K562 (cell line): ENCODE data around the gene ANGEL2. TPM values are rescaled to one million over a fixed set of nuclear protein-coding genes. Genes with fewer than 3 reads are reported as not detected.

Experiments used
- CBX8 ChIP-seq: fragments of 200-600 bp; sonication (generic); IDR thresholded peaks from 2 replicates; pipeline ENCODE4 v1.6.1; 2012; ENCODE audit warnings: borderline replicate concordance, mixed run types, low read depth, mild to moderate bottlenecking, moderate library complexity, mixed read lengths, low read length, control low read depth, inconsistent platforms; ENCODE audit not compliant: poor library complexity, severe bottlenecking; ENCODE audit errors: extremely low read depth
- KDM1A ChIP-seq, 2 experiments: fragments of 450-650 bp; IDR thresholded peaks; 2 replicates each; pipeline ENCODE4 v1.6.1; 2016; ENCODE audit warnings: mild to moderate bottlenecking in 2 of 2
- KHSRP ChIP-seq: fragments of 450-650 bp; IDR thresholded peaks from 2 replicates; pipeline ENCODE4 v1.6.1; 2017
- LEF1 ChIP-seq: fragments of 450-650 bp; IDR thresholded peaks from 2 replicates; pipeline ENCODE4 v1.6.1; 2016; ENCODE audit warnings: mild to moderate bottlenecking
- MEF2A ChIP-seq: IDR thresholded peaks from 2 replicates; pipeline ENCODE4 v1.6.1; 2011; ENCODE audit warnings: low read depth, mild to moderate bottlenecking, low read length, moderate library complexity; ENCODE audit not compliant: control insufficient read depth
- MIER1 ChIP-seq: fragments of 450-650 bp; IDR thresholded peaks from 2 replicates; pipeline ENCODE4 v1.6.1; 2016; ENCODE audit warnings: antibody characterized with exemption, mild to moderate bottlenecking, low read depth
- NFRKB ChIP-seq: fragments of 450-650 bp; IDR thresholded peaks from 2 replicates; pipeline ENCODE4 v1.6.1; 2016; ENCODE audit warnings: low read depth
- POLR3G ChIP-seq: IDR thresholded peaks from 2 replicates; pipeline ENCODE4 v1.6.1; 2011; ENCODE audit not compliant: insufficient read length, insufficient replicate concordance; ENCODE audit errors: extremely low read depth
- ZNF224 ChIP-seq: sonication (generic); formaldehyde crosslinking; IDR thresholded peaks from 2 replicates; pipeline ENCODE4 v1.8.0; 2022; ENCODE audit warnings: mild to moderate bottlenecking, missing genetic modification reagents
- ZNF717 ChIP-seq: fragments of 250-450 bp; sonication (Bioruptor Pico); IDR thresholded peaks from 2 replicates; pipeline ENCODE4 v1.5.0; 2021
- polyA plus RNA-seq, 8 experiments: library from polyadenylated mRNA; depleted of rRNA in 4 of 8; stranded (reverse) in 5 of 8; unstranded in 3 of 8; fragments of >200 nt; fragmentation: Nextera tagmentation in 2 of 8; fragmentation: Illumina TruSeq in 1 of 8; extraction: Ambion mirVana in 2 of 8; extraction: Trizol in 1 of 8; gene quantifications; 2 replicates each; pipeline versions ENCODE4 v1.2.1 to v1.2.3, GENCODE V29; 2011 to 2014; ENCODE audit warnings: inconsistent platforms in 1 of 8, missing spikeins in 1 of 8
- total RNA-seq, 7 experiments: library from RNA; depleted of rRNA in 6 of 7; stranded (reverse); fragments of >200 nt in 6 of 7; fragmentation: Illumina TruSeq in 2 of 7; extraction: Trizol in 2 of 7; gene quantifications; 2 replicates each; pipeline versions ENCODE4 v1.2.1 to v1.2.3, GENCODE V29; 2011 to 2021; ENCODE audit warnings: low replicate concordance in 1 of 7
- TF ChIP-seq, protein P1 (sequence below): fragments of 450-650 bp; IDR thresholded peaks from 2 replicates; pipeline ENCODE4 v1.6.1; 2016; ENCODE audit warnings: low read depth, mild to moderate bottlenecking, moderate library complexity
- TF ChIP-seq, protein P2 (sequence below): conservative IDR thresholded peaks from 2 replicates; pipeline ENCODE4 v1.6.1; 2011; ENCODE audit warnings: low read depth, mild to moderate bottlenecking, low read length; ENCODE audit not compliant: control insufficient read depth
- TF ChIP-seq, protein P3 (sequence below): fragments of 450-650 bp; IDR thresholded peaks from 2 replicates; pipeline ENCODE4 v1.6.1; 2016; ENCODE audit warnings: mild to moderate bottlenecking
- TF ChIP-seq, protein P4 (sequence below): fragments of 250-450 bp; sonication (Bioruptor Pico); IDR thresholded peaks from 2 replicates; pipeline ENCODE4 v1.4.0; 2020; ENCODE audit warnings: mild to moderate bottlenecking, moderate library complexity, borderline replicate concordance
- TF ChIP-seq, protein P5 (sequence below): fragments of 250-450 bp; sonication (Bioruptor Pico); IDR thresholded peaks from 2 replicates; pipeline ENCODE4 v1.4.0; 2020

The ANGEL2 gene
- total and polyA plus RNA-seq, 9 of the 15 experiments (the other 6 are each of a cell fraction or from before 2014, with no cell fraction given) = 6.8 to 34.6 (median 26.2) TPM

DNA sequence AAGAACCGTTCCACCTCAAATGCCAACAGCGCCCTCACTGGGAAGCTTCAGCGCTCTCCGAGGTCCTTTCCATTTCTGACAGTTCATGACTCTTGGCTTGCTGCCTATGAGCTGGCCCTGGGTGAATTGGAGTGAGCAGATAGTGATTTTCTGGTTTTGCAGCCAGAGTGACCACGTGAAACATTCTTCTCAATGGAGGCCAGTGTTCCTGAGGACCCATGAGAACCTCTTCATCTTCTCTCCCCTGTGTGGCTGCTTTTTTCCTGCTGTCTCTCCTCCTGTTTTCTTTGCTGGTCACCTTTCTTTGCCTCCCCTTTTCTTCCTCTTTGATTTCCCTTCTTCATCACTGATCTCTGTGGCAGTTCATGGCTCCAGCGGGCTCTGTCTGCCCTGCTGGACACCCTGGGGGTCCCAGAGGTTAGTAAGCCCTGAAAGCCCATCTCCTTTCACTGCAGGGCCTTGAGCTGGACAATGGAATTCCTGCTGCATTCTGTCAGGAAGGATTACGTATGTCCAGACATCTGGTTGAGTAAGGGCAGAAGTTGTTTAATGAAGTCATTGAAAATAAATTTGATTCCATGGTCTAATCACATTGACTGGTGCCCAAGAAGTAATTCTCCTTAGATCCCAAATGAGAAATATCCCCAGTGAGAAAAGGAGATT, 35.4 kb downstream of the ANGEL2 start (continued):
- TF ChIP-seq, protein P1, sequence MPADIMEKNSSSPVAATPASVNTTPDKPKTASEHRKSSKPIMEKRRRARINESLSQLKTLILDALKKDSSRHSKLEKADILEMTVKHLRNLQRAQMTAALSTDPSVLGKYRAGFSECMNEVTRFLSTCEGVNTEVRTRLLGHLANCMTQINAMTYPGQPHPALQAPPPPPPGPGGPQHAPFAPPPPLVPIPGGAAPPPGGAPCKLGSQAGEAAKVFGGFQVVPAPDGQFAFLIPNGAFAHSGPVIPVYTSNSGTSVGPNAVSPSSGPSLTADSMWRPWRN = no peak
- TF ChIP-seq MIER1 (no peak), MEF2A (no peak), ZNF717 (CRISPR knock-in tag) (no peak), CBX8 (no peak), ZNF224 (CRISPR knock-in tag) (no peak), KHSRP (no peak), KDM1A (IDR thresholded peaks at IDR 0.05) (peak; percentile 28 to 68; a peak in 3 of 4 replicates), POLR3G (no peak), NFRKB (no peak), LEF1 (no peak)
- TF ChIP-seq, protein P2, sequence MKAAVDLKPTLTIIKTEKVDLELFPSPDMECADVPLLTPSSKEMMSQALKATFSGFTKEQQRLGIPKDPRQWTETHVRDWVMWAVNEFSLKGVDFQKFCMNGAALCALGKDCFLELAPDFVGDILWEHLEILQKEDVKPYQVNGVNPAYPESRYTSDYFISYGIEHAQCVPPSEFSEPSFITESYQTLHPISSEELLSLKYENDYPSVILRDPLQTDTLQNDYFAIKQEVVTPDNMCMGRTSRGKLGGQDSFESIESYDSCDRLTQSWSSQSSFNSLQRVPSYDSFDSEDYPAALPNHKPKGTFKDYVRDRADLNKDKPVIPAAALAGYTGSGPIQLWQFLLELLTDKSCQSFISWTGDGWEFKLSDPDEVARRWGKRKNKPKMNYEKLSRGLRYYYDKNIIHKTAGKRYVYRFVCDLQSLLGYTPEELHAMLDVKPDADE = no peak
- TF ChIP-seq, protein P3, sequence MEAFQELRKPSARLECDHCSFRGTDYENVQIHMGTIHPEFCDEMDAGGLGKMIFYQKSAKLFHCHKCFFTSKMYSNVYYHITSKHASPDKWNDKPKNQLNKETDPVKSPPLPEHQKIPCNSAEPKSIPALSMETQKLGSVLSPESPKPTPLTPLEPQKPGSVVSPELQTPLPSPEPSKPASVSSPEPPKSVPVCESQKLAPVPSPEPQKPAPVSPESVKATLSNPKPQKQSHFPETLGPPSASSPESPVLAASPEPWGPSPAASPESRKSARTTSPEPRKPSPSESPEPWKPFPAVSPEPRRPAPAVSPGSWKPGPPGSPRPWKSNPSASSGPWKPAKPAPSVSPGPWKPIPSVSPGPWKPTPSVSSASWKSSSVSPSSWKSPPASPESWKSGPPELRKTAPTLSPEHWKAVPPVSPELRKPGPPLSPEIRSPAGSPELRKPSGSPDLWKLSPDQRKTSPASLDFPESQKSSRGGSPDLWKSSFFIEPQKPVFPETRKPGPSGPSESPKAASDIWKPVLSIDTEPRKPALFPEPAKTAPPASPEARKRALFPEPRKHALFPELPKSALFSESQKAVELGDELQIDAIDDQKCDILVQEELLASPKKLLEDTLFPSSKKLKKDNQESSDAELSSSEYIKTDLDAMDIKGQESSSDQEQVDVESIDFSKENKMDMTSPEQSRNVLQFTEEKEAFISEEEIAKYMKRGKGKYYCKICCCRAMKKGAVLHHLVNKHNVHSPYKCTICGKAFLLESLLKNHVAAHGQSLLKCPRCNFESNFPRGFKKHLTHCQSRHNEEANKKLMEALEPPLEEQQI = no peak
- TF ChIP-seq, protein P4, sequence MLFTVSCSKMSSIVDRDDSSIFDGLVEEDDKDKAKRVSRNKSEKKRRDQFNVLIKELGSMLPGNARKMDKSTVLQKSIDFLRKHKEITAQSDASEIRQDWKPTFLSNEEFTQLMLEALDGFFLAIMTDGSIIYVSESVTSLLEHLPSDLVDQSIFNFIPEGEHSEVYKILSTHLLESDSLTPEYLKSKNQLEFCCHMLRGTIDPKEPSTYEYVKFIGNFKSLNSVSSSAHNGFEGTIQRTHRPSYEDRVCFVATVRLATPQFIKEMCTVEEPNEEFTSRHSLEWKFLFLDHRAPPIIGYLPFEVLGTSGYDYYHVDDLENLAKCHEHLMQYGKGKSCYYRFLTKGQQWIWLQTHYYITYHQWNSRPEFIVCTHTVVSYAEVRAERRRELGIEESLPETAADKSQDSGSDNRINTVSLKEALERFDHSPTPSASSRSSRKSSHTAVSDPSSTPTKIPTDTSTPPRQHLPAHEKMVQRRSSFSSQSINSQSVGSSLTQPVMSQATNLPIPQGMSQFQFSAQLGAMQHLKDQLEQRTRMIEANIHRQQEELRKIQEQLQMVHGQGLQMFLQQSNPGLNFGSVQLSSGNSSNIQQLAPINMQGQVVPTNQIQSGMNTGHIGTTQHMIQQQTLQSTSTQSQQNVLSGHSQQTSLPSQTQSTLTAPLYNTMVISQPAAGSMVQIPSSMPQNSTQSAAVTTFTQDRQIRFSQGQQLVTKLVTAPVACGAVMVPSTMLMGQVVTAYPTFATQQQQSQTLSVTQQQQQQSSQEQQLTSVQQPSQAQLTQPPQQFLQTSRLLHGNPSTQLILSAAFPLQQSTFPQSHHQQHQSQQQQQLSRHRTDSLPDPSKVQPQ (CRISPR knock-in tag) = no peak
- TF ChIP-seq, protein P5, sequence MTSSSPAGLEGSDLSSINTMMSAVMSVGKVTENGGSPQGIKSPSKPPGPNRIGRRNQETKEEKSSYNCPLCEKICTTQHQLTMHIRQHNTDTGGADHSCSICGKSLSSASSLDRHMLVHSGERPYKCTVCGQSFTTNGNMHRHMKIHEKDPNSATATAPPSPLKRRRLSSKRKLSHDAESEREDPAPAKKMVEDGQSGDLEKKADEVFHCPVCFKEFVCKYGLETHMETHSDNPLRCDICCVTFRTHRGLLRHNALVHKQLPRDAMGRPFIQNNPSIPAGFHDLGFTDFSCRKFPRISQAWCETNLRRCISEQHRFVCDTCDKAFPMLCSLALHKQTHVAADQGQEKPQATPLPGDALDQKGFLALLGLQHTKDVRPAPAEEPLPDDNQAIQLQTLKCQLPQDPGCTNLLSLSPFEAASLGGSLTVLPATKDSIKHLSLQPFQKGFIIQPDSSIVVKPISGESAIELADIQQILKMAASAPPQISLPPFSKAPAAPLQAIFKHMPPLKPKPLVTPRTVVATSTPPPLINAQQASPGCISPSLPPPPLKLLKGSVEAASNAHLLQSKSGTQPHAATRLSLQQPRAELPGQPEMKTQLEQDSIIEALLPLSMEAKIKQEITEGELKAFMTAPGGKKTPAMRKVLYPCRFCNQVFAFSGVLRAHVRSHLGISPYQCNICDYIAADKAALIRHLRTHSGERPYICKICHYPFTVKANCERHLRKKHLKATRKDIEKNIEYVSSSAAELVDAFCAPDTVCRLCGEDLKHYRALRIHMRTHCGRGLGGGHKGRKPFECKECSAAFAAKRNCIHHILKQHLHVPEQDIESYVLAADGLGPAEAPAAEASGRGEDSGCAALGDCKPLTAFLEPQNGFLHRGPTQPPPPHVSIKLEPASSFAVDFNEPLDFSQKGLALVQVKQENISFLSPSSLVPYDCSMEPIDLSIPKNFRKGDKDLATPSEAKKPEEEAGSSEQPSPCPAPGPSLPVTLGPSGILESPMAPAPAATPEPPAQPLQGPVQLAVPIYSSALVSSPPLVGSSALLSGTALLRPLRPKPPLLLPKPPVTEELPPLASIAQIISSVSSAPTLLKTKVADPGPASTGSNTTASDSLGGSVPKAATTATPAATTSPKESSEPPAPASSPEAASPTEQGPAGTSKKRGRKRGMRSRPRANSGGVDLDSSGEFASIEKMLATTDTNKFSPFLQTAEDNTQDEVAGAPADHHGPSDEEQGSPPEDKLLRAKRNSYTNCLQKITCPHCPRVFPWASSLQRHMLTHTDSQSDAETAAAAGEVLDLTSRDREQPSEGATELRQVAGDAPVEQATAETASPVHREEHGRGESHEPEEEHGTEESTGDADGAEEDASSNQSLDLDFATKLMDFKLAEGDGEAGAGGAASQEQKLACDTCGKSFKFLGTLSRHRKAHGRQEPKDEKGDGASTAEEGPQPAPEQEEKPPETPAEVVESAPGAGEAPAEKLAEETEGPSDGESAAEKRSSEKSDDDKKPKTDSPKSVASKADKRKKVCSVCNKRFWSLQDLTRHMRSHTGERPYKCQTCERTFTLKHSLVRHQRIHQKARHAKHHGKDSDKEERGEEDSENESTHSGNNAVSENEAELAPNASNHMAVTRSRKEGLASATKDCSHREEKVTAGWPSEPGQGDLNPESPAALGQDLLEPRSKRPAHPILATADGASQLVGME = no peak
